H54 (cell line): ENCODE data around the gene IGFBP3.

Source experiments
- DNase-seq: peaks from one replicate; pipeline ENCODE4 v3.0.0; 2011; ENCODE audit warnings: low spot score, mixed read lengths; ENCODE audit not compliant: insufficient read length
- FAIRE-seq: peaks from 3 replicates; lab custom pipeline; 2011; peaks lifted over from hg19 to GRCh38; lab: Jason Lieb, UNC
- POLR2A ChIP-seq: IDR thresholded peaks from 2 replicates; pipeline ENCODE4 v1.6.1; 2011; ENCODE audit warnings: low read depth, mild to moderate bottlenecking, low read length

Gene IGFBP3

GRCh38 chr7:45881759-45882464, 39.2 kb downstream of the IGFBP3 start:
- DNase-seq (peak; percentile 63), FAIRE-seq (no peak)
- no peak for TF ChIP-seq POLR2A

DNA sequence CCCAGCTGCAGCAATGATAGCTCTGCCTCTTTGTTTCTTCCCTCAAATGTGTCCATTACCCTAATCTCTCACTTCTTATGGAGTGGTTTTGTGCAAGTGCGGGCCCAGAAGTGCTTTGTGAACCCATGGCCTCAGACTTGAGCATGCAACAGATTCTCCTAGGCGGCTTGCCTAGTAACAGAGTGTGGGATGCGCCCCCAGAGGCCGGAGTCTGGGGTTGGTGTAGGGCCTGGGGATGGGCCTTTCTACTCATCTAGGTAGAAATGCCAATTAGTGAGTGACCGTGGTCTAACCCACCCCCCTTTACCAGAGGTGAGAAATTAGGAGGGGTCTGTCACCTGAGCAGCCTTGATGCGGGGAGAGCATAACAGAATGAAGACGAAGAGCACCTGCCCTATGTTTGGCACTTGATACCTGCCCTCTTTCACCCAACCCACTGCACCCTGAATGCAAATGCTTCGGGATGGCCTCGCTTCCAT, 39.8 kb downstream of the IGFBP3 start:
- no peak for DNase-seq
- TF ChIP-seq POLR2A, result no peak
- FAIRE-seq, result no peak

DNA sequence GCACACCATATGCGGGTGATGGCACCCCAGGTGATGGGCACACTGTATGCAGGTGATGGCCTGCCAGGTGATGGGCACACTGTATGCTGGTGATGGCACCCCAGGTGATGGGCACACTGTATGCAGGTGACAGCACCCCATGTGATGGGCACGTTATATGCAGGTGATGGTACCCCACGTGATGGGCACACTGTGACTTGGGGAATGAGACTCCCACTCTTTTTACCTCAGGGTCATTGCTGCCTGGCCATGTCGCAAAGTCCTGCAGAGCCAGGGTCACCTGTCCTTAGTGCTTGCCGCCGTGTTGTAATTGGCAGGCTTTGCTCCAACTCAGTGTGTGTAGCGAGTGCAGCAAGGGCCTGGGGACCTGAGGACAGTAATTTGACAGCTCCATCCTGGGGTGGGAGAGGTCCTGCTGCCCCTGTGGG, 40.6 kb downstream of the IGFBP3 start:
- TF ChIP-seq POLR2A, result no peak
- no peak for FAIRE-seq
- DNase-seq, result no peak

- no peak for TF ChIP-seq POLR2A
- DNase-seq (no peak), FAIRE-seq (no peak)
Measured at GRCh38 chr7:45878457-45879144, 42.5 kb downstream of the IGFBP3 start.

GRCh38 chr7:45876519-45876918, 44.6 kb downstream of the IGFBP3 start:
- no peak for TF ChIP-seq POLR2A
- FAIRE-seq (no peak), DNase-seq (no peak)

DNA sequence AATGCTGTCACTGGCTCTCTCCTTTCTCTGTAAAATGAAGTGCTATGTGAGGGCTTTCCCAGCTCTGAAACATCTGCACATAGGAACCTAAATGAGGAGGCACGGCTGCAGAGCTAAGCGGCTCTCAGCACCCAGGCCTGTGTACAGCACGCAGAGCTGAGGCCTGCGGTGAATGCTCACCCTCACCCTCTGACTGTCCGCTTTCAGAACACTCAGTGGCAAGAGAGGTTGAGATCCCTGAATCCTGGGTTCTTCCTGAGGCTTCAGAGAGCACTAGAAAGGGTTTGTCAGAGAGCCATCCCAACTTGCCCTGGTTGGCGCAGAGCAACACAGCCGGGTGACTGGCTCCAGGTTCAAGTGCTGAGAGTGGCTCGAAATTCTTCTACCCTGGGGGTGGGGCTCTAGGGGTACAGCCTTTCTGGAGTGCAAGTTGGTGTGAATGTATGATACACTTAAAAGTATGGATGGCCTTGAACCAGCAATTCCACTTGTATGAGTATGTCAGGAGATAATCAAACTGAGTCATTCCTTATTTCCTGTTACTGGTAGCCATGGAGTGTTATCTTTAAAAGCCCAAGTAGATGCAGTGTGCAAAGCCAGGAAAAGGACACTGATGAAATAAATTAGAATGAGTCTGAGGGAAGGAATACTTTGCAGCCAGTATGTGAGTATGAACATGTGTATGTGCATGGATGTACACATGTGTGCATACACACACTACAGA, 46.5 kb downstream of the IGFBP3 start:
- DNase-seq, result peak; percentile 79
- FAIRE-seq, result peak; percentile 84
- TF ChIP-seq POLR2A, result no peak

- TF ChIP-seq POLR2A, result no peak
- DNase-seq (no peak), FAIRE-seq (no peak)
Measured at GRCh38 chr7:45873355-45873754, 47.7 kb downstream of the IGFBP3 start.

DNA sequence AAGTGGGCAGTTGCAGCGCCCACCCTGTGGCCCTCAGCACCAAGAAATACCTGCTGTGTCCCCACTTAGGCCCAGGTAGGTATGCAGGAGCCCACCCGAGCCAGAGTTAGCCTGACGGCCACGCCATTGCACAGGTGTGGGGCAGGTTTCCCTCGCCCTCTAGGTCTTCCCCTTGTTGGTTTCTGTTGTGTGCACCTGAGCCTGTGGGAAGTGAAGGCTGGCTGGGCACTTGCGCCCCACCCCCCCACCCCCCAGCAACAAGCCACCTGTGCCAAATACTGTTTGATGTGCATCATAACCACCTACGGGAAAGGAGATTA, 48.1 kb downstream of the IGFBP3 start, which contains the start of gene CCDC201:
Gene CCDC201 (minus strand): TSS at position 48 of the 320 bp plus-strand sequence. CDS start 75 bp downstream, outside the sequence.
- DNase-seq (no peak), FAIRE-seq (no peak)
- TF ChIP-seq POLR2A, result no peak

- no peak for TF ChIP-seq POLR2A
- FAIRE-seq (no peak), DNase-seq (no peak)
Measured at GRCh38 chr7:45872116-45873034, 48.7 kb downstream of the IGFBP3 start.

- TF ChIP-seq POLR2A, result no peak
- no peak for FAIRE-seq
- DNase-seq, result no peak
Measured at GRCh38 chr7:45869426-45869825, 51.6 kb downstream of the IGFBP3 start.

DNA sequence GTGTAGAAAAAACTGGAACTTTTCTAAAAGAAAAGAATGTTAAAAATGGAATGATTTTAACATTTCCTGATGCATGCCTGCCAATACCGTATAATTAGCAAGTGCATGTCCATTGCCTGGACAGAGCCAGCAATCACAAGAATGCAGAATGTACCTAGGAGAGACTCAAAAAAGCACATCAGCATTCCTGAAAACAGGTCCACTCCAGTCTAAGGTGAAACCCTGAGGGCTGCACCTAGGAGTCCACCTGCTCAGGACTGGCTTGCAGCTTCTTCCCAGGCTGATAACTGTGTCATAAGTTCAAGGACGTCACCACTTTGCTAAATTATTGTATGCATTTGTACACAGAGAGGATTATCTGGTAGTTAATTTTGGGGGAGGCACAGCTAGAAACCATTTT, 53.6 kb downstream of the IGFBP3 start:
- no peak for FAIRE-seq
- TF ChIP-seq POLR2A, result no peak
- no peak for DNase-seq

DNA sequence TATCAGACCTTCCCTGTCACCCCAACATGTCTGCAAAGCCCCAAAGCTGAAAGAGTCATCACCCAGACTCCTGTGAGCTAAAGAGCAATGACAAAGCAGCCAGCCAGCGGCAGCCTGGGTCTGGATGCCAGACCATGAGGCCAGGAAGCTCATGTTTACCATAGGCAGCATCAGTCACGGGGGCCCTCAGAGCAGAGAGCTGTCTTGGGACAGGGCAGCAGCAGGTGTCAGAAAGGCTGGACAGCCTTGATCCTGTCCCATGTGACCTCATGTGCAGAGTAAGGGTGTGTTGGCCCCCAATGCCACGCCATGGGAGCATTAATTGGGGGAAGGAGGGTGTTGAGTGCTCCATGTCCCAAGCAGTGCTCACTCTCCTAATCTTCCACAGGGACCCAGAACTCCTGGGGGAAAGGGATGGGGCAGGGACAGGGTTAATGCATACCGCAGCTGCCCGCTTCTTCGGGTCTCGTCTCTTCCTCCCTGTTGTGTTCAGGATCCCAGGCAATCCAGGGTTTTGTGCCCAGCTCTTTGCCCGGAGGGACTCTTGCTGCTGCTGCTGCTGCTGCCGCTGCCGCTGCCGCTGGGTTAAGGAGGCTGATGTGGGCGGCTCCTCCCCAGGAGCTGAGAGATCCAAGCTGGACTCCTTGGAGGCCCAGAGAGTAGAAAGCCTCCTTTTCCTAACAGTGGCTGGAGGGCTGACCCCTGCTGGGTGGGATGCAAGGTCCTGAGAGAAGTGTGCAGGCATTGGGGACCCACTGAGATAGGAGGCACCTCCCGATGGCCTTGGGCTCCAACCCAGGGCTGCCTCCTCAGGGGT, 55.3 kb downstream of the IGFBP3 start:
- no peak for DNase-seq
- no peak for FAIRE-seq
- TF ChIP-seq POLR2A, result no peak
